Psoas muscle (tissue), 8 donors: ENCODE results near the gene RBFOX1. TPM values are rescaled to one million over a fixed set of nuclear protein-coding genes. Genes with fewer than 3 reads are reported as not detected.

Experiments
- ATAC-seq, 4 donors: fragments of 200-7000 bp; cut with Tn5 transposase; one replicate each; pipeline ENCODE4 v1.9.1; 2020; ENCODE audit warnings: moderate library complexity in 3 of 4, mild to moderate bottlenecking in 2 of 4
- DNase-seq, 2 donors: peaks; one replicate each; pipeline ENCODE4 v3.0.0-alpha.2; 2020
- H3K27ac ChIP-seq: fragments of 200-600 bp; one replicate; pipeline ENCODE4 v1.8.0; 2022
- H3K27me3 ChIP-seq, 3 donors: fragments of 200-600 bp in 1 of 3; one replicate each; pipeline versions ENCODE4 v1.6.1 to v1.8.0; 2013 to 2022; ENCODE audit warnings: low read length in 2 of 3, mild to moderate bottlenecking in 2 of 3, moderate library complexity in 1 of 3; ENCODE audit not compliant: insufficient read depth in 3 of 3
- H3K36me3 ChIP-seq, 2 donors: fragments of 200-600 bp in 1 of 2; one replicate each; pipeline versions ENCODE4 v1.6.1 to v1.8.0; 2013 to 2022; ENCODE audit warnings: low read depth in 1 of 2, mild to moderate bottlenecking in 1 of 2, moderate library complexity in 1 of 2; ENCODE audit not compliant: insufficient read depth in 1 of 2
- H3K4me1 ChIP-seq: fragments of 200-600 bp; one replicate; pipeline ENCODE4 v1.8.0; 2022
- H3K4me3 ChIP-seq: fragments of 200-600 bp; one replicate; pipeline ENCODE4 v1.8.0; 2022; ENCODE audit warnings: mild to moderate bottlenecking
- H3K9me3 ChIP-seq: fragments of 200-600 bp; one replicate; pipeline ENCODE4 v1.8.0; 2022
- CTCF ChIP-seq: fragments of 200-600 bp; IDR thresholded peaks from one replicate; pipeline ENCODE4 v1.8.0; 2022; ENCODE audit warnings: antibody characterized with exemption
- WGBS, 3 donors: extraction: QIAGEN DNeasy Blood & Tissue Kit; methylation state at CpG; one replicate each; pipeline versions ENCODE4 v1.1.6 to v1.1.7; 2013; 5-methylcytosine and 5-hydroxymethylcytosine counted together
- intact Hi-C, 2 donors: fragments of 100-400 bp; cut with DNase I; formaldehyde crosslinking; loops; one replicate each; pipeline versions ENCODE4 v1.11.0 to v1.14.2; 2022
- polyA plus RNA-seq, 3 donors: library from polyadenylated mRNA; stranded (reverse); fragments of 200-250 nt; gene quantifications; one replicate each; pipeline ENCODE4 v1.2.3, GENCODE V29; 2013
- total RNA-seq, 4 donors: library from RNA; stranded (reverse); fragmentation: NEBNext Ultra II Directional in 2 of 4; extraction: Animal tissue kit (Norgen Biotek cat#: 25700) in 2 of 4; gene quantifications; one replicate each; pipeline versions ENCODE4 v1.2.1 to v1.2.4, GENCODE V29; 2021 to 2023
- donor health status: healthy with polysubstance abuse.
- donor health status: DM: no; HTN: no; CAD: no; lungs with moderate emphysema.
- donor health status: Bipolar disorder and iron deficiency.
- donor health status: healthy.
- donor health status: DM: yes; HTN: yes; CAD: no.
- donor health status: DM: no; HTN: no; CAD: no.
- donor health status: DM: no; HTN: no; CAD: no.
- donor health status: DM: yes; HTN: yes; CAD: no.

RBFOX1 gene
- total and polyA plus RNA-seq, 7 donors, result 2.8 to 141 (median 113) TPM

- Histone ChIP-seq H3K36me3 (peaks cover 0 to 49% of the 10 kb centered on the region in 2 donors), H3K4me1 (no peaks in the 10 kb centered on the region), H3K9me3 (no peaks in the 10 kb centered on the region), H3K27me3 (no peaks in the 10 kb centered on the region), H3K27ac (no peak overlapping the region), H3K4me3 (no peak overlapping the region)
- no peak for ATAC-seq
- no peak for DNase-seq
- intact Hi-C loops, result no loop called here
- WGBS, 3 donors, result 53 to 78% (median 70%) methylated on average over 4 of the region's 4 CpGs
- TF ChIP-seq CTCF, result no peak
Measured at GRCh38 chr16:7585705-7586104, 253.1 kb downstream of the RBFOX1 start.

GRCh38 chr16:7590934-7591333 lies 258.3 kb downstream of the RBFOX1 start:
- ATAC-seq, result peak in 2 of 4 donors; percentile 48 to 50
- Histone ChIP-seq H3K9me3 (no peaks in the 10 kb centered on the region), H3K36me3 (peaks cover 0 to 41% of the 10 kb centered on the region in 2 donors), H3K27me3 (no peaks in the 10 kb centered on the region), H3K27ac (no peak overlapping the region), H3K4me1 (no peaks in the 10 kb centered on the region), H3K4me3 (no peak overlapping the region)
- no peak for TF ChIP-seq CTCF
- DNase-seq, result no peak
- intact Hi-C loops, result no loop called here
- WGBS, 3 donors, result 86 to 92% (median 88%) methylated on average over 4 of the region's 4 CpGs

GRCh38 chr16:7596308-7596707 lies 263.7 kb downstream of the RBFOX1 start:
- 82 to 93% (median 88%) methylated on average over 11 of the region's 11 CpGs for WGBS, 3 donors
- no peaks in the 10 kb centered on the region for H3K27me3 ChIP-seq
- H3K27ac ChIP-seq, result no peak overlapping the region
- TF ChIP-seq CTCF, result no peak
- H3K36me3 ChIP-seq, result peaks cover 0 to 7% of the 10 kb centered on the region in 2 donors
- DNase-seq (no peak), ATAC-seq (no peak)
- intact Hi-C loops, result no loop called here
- H3K4me1 ChIP-seq, result peaks cover 28% of the 10 kb centered on the region
- no peak overlapping the region for H3K4me3 ChIP-seq
- H3K9me3 ChIP-seq, result no peaks in the 10 kb centered on the region

- intact Hi-C loops, result no loop called here
- Histone ChIP-seq H3K36me3 (no peaks in the 10 kb centered on the region), H3K4me1 (peaks cover 29% of the 10 kb centered on the region), H3K27me3 (no peaks in the 10 kb centered on the region), H3K27ac (peak overlapping the region; percentile 57), H3K4me3 (no peak overlapping the region), H3K9me3 (no peaks in the 10 kb centered on the region)
- WGBS, 3 donors, result 17 to 41% (median 31%) methylated on average over 3 of the region's 3 CpGs
- ATAC-seq, result peak; percentile 75 to 83 (median 79)
- no peak for TF ChIP-seq CTCF
- no peak for DNase-seq
Measured at GRCh38 chr16:7597677-7598076, 265.0 kb downstream of the RBFOX1 start.

- Histone ChIP-seq H3K36me3 (no peaks in the 10 kb centered on the region), H3K27me3 (no peaks in the 10 kb centered on the region), H3K4me3 (no peak overlapping the region), H3K9me3 (no peaks in the 10 kb centered on the region), H3K27ac (no peak overlapping the region), H3K4me1 (peaks cover 49% of the 10 kb centered on the region)
- TF ChIP-seq CTCF, result no peak
- ATAC-seq, result no peak
- no peak for DNase-seq
- intact Hi-C loops, result loop anchor here (10.0 kb wide), 2 partner anchors 176 to 196 kb away; no protein-coding TSS in a partner anchor
- WGBS, 3 donors, result 48 to 80% (median 60%) methylated on average over 3 of the region's 3 CpGs
Measured at GRCh38 chr16:7601100-7601499, 268.5 kb downstream of the RBFOX1 start.
